GM12891 (cell line): ENCODE measurements around the gene MAP3K7.

Experiments
- PAX5 ChIP-seq: IDR thresholded peaks from 2 replicates; pipeline ENCODE4 v1.6.1; 2011; ENCODE audit warnings: low read length, moderate library complexity, mild to moderate bottlenecking; ENCODE audit not compliant: insufficient read depth, severe bottlenecking
- POLR2A ChIP-seq: IDR thresholded peaks from 2 replicates; pipeline ENCODE4 v1.6.1; 2011; ENCODE audit warnings: low read depth, low read length, control low read depth
- TAF1 ChIP-seq: IDR thresholded peaks from 2 replicates; pipeline ENCODE4 v1.6.1; 2011; ENCODE audit warnings: low read depth, low read length, control low read depth

DNA sequence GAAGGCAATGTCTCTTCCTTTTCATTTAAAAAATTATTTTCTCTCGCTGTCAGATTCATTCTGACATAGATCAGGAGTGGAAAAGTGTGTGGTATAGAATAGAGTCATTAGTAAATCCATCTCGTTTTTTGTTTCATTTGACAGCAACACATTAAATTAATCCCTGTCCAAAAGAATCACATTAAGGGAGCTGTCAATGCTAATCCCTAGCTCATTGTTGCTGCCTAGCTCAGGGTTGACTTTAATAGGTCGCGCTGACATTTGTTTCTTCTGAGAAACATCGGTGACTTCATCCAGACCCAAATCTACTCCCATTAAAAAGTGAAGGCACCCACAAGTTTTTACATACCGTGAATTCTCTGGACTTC lies 25.4 kb upstream of the MAP3K7 start:
- TF ChIP-seq TAF1: no peak
- no peak for TF ChIP-seq POLR2A
- TF ChIP-seq PAX5: no peak
